ENCODE results near the gene OR2AT4.

- TF ChIP-seq, protein P1, sequence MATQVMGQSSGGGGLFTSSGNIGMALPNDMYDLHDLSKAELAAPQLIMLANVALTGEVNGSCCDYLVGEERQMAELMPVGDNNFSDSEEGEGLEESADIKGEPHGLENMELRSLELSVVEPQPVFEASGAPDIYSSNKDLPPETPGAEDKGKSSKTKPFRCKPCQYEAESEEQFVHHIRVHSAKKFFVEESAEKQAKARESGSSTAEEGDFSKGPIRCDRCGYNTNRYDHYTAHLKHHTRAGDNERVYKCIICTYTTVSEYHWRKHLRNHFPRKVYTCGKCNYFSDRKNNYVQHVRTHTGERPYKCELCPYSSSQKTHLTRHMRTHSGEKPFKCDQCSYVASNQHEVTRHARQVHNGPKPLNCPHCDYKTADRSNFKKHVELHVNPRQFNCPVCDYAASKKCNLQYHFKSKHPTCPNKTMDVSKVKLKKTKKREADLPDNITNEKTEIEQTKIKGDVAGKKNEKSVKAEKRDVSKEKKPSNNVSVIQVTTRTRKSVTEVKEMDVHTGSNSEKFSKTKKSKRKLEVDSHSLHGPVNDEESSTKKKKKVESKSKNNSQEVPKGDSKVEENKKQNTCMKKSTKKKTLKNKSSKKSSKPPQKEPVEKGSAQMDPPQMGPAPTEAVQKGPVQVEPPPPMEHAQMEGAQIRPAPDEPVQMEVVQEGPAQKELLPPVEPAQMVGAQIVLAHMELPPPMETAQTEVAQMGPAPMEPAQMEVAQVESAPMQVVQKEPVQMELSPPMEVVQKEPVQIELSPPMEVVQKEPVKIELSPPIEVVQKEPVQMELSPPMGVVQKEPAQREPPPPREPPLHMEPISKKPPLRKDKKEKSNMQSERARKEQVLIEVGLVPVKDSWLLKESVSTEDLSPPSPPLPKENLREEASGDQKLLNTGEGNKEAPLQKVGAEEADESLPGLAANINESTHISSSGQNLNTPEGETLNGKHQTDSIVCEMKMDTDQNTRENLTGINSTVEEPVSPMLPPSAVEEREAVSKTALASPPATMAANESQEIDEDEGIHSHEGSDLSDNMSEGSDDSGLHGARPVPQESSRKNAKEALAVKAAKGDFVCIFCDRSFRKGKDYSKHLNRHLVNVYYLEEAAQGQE (IDR thresholded peaks at IDR 0.05; ENCODE audit: insufficient read depth in 1 of 2, low read depth in 2 of 2, low read length in 2 of 2) = no peak
- TF ChIP-seq POLR2AphosphoS5 (IDR thresholded peaks at IDR 0.05; ENCODE audit: low read depth, low read length) (no peak), SIN3A (IDR thresholded peaks at IDR 0.05; ENCODE audit: borderline replicate concordance, insufficient read depth, low read length) (no peak), TAF1 (IDR thresholded peaks at IDR 0.05; ENCODE audit: borderline replicate concordance, insufficient read depth, low read length) (no peak), FOXP2 (optimal IDR thresholded peaks at IDR 0.05; ENCODE audit: borderline replicate concordance, extremely low read depth, extremely low read length, insufficient read depth) (no peak)
Observed at GRCh38 chr11:75056814-75057213, 39.9 kb downstream of the OR2AT4 start.
